Stimulated activated CD4-positive, alpha-beta T cell treated with anti-CD3 and anti-CD28 coated beads, Interleukin-1b, Interleukin-23, amount 100 ng/mL, for 48 hours (primary cell): Measurements from ENCODE around the gene FRZB.

Experiments
- DNase-seq: peaks from one replicate; pipeline ENCODE4 v3.0.0-alpha.2; 2020

FRZB gene

DNA sequence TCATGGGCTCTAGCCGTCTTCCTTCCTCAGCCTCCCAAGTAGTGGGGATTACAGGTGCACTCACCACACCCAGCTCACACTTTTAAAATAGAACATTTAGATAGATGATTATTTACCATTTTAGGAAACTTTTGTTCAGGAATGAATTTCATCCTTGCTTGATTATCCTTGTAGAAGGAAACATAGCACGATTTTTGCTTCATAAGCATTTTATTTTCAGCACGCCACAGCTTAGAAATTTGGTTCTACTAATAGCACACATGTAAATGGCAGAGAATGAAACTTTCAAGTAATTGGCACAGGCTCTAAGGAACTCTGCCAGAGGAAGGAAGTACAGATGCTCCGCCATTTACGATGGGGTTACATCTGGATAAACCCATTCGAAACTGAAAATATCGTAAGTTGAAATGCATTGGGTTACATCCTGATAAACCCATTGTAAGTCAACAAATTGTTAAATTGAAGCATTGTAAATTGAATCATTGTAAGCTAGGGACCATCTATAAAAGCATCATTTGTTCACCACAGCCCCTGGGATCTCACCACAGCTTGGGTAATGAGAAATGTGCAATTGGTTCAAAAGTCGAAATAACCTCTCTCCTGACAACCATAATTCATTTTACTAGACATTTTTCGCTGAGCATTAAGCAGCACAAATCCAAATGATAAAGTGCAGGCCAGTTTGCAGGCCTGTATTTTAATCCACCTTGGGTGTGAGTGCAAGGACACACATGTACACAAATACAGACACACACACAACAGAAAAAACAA is 33.2 kb downstream of the FRZB start:
- DNase-seq: no peak

- DNase-seq: no peak
These were observed 34.5 kb downstream of the FRZB start for GRCh38 chr2:182831921-182832320.

DNA sequence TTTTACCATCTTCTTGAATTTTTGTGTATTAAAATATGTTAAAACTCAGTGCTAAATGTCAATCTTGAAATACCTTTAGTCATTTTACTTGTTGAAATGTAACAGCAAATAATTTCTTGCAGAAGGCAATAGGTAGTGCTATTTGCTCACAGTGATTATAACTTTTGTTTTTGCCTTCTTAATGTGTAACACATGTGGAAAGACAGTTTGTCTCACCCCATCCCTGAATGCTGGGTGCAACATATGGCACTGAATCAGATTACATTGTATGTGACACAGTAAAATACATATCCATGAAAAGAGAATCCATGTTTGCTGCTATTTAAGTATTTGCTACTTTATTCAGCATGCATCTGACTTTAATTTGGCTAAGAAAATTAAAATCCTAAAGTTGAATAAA is 35.3 kb downstream of the FRZB start:
- no peak for DNase-seq

GRCh38 chr2:182827182-182827879 is 39.1 kb downstream of the FRZB start:
- no peak for DNase-seq

DNA sequence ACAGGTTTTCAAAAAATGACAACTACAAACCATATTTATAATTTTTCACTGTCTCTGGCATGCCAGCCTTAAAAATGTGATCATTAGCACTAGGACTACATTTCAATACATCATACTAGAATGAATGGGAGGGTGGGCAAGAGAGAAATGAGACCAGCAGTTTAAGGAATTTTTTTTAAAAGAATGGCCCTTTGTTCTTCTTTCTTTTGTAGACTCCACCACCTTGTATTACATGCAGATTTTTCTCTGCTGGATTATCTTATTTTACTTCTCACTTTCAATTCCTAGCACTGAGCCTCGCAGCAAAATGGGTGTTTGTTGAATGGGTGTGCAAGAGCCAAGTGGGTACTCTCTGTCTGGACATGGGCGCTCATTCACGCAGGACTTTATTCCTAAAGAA is 39.9 kb downstream of the FRZB start:
- no peak for DNase-seq

DNA sequence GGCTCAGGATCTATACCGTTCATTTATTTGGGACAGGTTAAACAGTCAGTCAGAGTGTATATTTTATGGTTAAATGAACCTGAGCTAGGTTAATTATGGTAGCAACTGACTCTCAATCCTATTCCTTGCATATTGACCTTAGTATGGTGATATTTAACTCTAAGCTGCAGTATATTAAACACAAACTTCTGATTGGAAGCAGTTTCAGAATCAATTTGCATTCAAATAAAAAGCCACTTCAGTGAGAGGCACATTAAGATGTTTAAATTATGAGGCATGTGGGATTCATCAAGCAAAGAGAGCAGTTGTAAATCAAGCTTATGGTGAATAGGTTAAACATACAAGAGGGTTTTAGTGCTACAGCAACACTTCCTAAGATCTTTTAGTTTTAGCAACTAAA is 40.4 kb downstream of the FRZB start:
- DNase-seq: no peak

GRCh38 chr2:182824767-182825158 is 41.7 kb downstream of the FRZB start:
- no peak for DNase-seq

DNA sequence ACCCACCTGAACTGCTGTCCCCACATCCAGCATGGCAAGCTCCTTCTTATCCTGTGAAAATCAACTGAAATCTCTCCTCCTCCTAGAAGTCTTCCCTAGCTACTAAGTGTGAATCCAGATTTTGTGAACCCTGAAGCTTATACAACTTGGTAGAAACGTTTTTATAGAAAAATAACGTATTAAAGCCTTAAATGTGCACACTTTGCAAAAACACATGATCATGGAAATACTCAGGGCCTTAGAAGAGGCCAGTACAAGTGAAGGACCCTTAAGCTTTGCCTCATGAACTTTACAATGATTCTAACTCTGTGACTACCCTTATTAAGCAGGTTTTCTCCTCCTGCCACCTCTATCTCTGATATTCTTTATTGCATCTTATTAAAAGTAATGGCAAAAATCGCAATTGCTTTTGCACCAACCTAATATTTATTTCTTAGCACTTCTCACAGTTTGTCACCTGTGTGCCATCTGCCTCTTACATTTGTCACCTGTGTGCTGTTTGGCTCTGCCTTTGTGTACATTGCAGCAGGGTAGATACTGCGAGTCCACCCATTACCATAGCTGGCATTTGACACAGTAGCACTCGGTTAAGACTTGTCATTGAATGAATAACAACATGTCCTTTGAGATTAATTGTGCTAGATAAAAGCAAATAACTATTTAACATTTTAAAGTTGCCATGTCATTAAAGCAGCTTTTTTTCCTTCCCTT is 42.2 kb downstream of the FRZB start:
- DNase-seq: no peak

DNA sequence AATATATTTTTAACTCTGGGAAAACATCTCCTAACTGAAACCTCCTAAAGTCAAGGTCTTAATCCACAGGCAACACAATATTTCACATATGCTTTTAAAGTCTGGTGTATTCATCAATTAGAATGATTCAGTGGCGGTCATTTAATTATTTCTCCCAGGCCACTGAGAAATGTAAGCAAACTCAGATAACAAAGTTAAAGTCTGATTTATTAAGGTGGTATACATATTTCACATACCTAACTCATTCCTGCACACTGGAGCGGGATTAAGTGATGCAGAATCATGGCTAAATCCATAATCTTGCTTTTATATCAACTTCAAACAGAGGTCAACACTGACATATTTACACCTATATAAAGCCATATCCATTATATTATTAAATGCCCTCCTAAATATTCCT is 43.7 kb downstream of the FRZB start:
- DNase-seq: no peak

DNA sequence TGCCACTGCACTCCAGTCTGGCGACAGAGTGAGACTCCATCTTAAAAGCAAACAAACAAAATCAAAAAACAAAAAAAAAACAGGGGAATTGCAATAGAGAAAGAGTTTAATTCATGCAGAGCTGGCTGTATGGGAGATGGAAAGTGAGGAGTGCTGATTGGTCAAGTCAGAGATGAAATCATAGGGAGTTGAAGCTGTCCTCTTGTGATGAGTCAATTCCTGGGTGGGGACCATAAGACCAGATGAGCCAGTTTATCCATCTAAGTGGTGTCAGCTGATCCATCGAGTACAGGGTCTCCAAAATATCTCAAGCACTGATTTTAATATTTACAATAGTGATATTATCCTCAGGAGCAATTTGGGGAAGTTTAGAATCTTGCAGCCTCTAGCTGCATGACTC is 45.3 kb downstream of the FRZB start:
- DNase-seq: no peak

GRCh38 chr2:182819412-182819811 is 47.0 kb downstream of the FRZB start:
- no peak for DNase-seq

DNA sequence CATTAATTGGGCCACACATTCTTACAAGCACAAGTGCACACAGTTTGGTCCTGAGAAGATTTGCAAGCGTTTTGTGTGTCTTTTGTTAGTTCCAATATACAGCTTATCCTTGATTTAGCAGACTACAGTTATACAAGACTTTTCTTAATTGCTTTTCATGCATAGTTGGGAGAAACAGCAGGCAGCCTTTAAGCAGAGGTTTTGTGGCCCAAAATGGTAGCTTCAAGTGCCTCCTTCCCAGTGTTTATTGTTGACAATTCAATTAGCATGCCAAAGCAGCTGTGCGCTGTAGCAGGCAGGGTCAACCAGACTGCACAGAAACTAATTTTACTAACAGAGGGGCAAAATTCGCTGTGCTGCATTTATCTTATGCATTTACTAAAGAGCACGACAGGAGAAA is 47.5 kb downstream of the FRZB start:
- no peak for DNase-seq

DNA sequence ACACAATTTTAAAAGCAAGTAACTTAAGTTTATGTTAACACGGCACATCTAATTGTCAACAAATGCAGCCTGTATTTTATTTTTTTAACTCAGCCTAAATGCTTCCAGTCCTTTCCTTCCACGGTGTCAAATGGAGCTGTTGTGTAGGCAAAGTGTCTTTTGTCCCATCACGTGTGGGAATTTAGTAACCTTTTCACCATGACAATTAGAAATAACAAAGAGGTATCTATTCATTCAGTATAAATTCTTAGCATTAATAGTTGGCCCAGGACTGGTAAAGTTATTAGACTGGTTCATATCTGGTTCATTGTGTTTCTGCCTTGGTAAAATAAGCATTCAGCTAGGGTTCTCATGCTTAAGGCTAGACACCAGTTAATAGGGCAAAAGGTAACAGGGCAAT is 47.9 kb downstream of the FRZB start:
- no peak for DNase-seq

DNA sequence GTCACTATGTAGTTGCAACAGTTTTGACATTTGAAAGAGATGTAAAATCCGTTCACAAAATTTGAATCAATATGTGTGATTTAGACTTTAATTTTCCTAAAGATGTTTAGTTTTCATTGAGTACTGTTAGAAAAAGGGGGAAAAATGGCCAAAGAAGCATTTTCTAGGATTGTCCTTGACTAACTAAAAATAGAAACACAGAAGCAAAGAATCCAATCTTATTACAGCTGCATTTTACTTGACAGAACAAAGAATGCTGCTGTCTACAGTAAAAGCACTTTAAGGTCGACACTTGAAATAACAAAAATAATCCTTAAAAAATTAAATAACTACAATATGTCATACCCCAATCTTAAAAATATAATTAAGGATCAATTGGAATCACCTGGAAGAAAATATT is 48.9 kb downstream of the FRZB start:
- no peak for DNase-seq

DNA sequence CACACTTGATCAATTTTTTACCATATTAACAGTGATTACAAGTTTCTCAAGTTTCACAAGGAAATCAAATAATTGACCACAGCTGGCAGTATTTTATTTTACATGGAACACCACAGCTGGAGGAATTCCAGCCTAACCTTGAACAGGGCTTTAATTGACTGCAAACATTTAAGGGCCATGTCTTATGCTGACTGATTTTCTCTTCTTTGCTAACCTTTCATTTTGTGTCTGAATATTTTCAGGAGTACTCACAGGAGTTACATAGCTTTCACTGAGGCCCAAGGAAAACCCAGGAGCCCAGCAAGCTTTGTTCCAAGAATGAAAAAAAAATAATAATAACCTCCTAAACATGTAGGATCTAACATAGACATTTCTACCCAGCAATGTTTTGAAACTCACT is 49.6 kb downstream of the FRZB start:
- no peak for DNase-seq

DNA sequence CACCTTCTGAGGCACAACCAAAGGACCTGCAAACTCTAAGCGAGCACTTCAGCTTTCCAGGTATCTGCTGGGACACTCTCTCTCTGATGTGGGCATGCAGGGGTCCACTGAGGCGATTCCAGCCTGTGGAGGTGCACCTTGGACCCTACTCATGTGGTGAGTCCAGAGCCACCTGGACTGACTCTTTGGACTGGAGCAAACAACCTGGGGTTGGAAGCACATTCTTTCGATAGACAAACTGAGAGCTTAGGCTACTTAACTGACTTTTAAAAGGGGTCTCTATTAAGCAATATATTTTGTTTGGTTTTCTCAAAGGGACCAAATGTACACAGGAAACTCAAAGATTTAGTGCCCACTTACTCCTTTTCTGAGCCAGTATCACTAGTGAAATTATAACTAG is 51.6 kb downstream of the FRZB start:
- DNase-seq: no peak

- no peak for DNase-seq
These were observed 52.1 kb downstream of the FRZB start for GRCh38 chr2:182814380-182814779.

DNA sequence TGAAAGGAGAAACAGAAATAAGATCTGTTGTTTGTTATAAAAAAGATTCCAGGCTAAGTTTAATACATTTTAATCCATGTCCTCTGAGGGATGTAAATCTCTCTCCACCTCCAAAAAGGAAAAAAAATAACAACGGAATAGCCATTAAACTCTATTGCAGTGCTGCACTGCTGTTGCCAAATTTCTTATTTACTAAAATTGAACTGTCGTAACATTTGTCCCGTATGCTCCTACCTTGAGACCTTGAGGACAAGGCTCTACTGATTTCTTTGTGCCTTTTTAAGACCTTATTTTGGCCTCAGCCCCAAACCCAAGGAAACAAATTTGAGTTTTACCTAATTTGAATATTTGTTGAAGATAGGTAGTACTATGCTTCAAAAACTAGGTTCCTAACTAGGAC is 56.4 kb downstream of the FRZB start:
- DNase-seq: no peak

GRCh38 chr2:182807319-182807718 is 59.1 kb downstream of the FRZB start:
- DNase-seq: no peak

DNA sequence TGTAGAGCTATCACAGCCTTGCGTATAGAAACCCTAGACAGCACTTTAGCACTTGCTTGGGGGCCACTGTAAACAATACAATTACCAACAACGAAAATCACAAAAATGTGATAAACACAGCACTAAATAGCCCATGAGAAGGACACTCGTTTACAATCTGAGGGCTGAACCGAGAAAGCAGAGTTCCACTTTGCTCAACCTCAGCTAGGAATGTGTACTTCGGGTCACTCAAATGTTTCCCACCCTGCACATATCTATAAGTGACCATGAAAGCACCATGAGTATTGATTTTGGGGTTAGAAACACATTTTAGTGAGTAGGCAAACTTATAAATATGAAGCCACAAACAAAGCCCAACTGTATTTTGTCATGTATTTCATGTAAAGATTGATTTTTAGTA is 62.3 kb downstream of the FRZB start:
- no peak for DNase-seq

DNA sequence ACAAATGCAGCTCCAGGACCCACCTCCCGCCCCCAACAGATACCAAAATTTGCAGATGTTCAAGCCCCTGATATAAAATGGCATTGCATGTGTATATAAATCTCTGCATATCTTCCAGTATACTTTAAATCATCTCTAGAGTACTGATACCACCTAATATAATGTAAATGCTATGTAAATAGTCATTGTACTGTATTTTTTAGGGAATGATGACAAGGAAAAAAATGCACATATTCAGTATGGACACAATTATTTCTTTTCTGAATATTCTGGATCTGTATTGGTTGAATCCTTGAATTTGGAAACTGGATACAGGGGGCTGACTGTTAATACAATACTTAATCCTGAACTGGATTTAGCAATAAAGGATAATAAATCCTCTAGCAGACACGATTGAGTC is 67.7 kb downstream of the FRZB start:
- no peak for DNase-seq

DNA sequence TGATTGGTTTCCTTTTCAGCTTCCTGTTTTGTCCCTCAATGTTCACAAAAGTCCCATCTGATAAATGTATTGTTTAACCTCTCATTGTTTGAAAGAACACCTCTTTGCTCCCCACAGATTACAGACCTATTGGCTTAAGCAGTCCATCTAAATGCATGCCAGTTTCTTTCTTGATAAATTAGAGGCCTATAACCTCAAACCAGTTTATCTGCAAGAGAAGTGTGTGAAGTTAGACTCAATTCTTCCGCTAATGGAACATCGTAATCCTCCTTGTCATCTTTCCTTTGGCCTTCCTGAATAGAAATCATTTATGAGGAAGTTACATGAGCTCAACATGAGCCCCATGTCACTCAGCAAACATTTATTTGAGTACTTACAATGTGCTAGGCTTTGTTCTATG is 74.0 kb downstream of the FRZB start:
- DNase-seq: no peak

DNA sequence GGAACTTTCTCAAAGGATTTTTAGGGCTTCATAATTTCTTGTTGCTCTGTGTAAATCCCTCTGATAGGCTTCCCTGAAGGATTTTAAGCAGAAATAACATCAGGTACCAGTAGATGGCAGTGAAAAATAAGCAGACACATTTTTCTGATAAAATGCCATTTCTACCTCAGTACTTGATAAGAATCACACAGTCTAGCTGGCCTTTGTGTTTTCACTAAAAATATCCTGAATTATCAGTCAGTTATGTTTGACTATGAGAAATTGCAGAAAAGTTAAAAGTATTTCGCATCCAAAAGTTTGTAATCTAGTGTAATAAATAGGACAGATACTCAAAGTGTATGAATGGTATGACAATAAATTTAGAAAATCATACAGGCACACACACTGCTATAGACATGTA is 81.7 kb downstream of the FRZB start:
- no peak for DNase-seq

- no peak for DNase-seq
These were observed 82.3 kb downstream of the FRZB start for GRCh38 chr2:182784058-182784706.
